ENCODE measurements around the gene USP34. TPM values are rescaled to one million over a fixed set of nuclear protein-coding genes. Genes with fewer than 3 reads are reported as not detected.

USP34 gene
- total RNA-seq, 6 experiments from 2014 or later: 50.3 to 65.4 (median 58.5) TPM

GRCh38 chr2:61367177-61367576, 103.7 kb downstream of the USP34 start:
- Mint-ChIP-seq H3K4me1 (ENCODE audit: low read depth) (peaks cover 22% of the 10 kb centered on the region), H3K9me3 (no peaks in the 10 kb centered on the region), H3K36me3 (ENCODE audit: low read depth) (peaks cover 48% of the 10 kb centered on the region), H3K27ac (no peak overlapping the region), H3K27me3 (ENCODE audit: insufficient read depth) (no peaks in the 10 kb centered on the region; the same call in 1 of the 2 replicates), H3K4me3 (no peak overlapping the region)
- DNase-seq: no peak
- TF ChIP-seq CTCF (IDR thresholded peaks at IDR 0.05): no peak

DNA sequence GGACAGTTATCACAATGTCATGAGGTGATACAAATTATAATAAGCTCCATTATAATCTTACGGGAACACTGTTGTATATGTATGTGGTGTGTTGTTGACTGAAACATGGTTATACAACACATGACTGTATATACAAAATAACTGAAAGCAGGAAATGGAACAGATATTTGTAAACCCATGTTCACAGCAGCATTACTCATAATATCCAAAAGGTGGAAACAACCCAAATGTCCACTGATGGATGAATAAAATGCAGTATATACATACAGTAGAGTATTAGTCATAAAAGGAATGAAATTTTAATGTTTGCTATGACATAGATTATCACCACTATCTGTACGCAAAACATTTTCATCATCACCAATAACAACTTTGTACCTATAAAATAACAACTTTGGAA, 107.3 kb downstream of the USP34 start:
- TF ChIP-seq CTCF (IDR thresholded peaks at IDR 0.05): no peak
- Mint-ChIP-seq H3K27ac (no peak overlapping the region), H3K4me3 (no peak overlapping the region), H3K27me3 (ENCODE audit: insufficient read depth) (no peaks in the 10 kb centered on the region; the same call in 1 of the 2 replicates), H3K9me3 (no peaks in the 10 kb centered on the region), H3K36me3 (ENCODE audit: low read depth) (peaks cover 49% of the 10 kb centered on the region), H3K4me1 (ENCODE audit: low read depth) (peaks cover 22% of the 10 kb centered on the region)
- DNase-seq: no peak

DNA sequence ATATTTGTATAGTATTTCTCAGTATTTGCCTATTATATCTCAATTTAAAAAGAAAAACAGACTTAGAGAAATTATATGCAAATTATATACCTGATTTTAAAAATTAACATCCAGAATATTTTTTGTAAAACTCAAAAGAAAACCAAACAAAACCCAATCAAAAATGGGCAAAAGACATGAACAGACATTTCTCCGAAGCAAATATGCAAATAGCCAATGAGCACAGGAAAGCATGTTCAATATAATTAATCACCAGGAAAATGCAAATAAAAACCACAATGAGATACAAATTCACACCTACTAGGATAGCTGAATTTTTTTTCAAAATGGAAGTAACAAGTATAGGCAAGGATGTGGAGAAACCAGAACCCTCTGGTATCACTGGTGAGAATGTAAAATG, 108.0 kb downstream of the USP34 start:
- DNase-seq: no peak
- no peak overlapping the region for H3K4me3 Mint-ChIP-seq
- H3K4me1 Mint-ChIP-seq (ENCODE audit: low read depth): peaks cover 28% of the 10 kb centered on the region
- peaks cover 42% of the 10 kb centered on the region for H3K36me3 Mint-ChIP-seq (ENCODE audit: low read depth)
- no peak for TF ChIP-seq CTCF (IDR thresholded peaks at IDR 0.05)
- no peak overlapping the region for H3K27ac Mint-ChIP-seq
- H3K9me3 Mint-ChIP-seq: no peaks in the 10 kb centered on the region
- no peaks in the 10 kb centered on the region; the same call in 1 of the 2 replicates for H3K27me3 Mint-ChIP-seq (ENCODE audit: insufficient read depth)

DNA sequence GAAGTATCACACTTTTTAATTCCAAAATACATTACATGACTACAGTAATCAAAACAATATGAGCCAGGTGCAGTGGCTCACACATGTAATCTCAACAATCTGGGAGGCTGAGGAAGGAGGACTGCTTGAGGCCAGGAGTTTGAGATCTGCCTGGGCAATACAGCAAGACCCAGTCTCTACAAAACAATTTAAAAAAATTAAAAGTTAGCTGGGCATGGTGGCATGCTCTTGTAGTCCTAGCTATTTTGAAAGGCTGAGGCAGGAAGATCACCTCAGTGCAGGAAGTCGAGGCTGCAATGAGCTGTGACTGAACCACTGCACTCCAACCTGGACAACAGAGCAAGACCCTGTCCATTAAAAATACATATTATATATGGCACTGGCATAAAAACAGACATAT, 109.8 kb downstream of the USP34 start:
- H3K4me3 Mint-ChIP-seq: no peak overlapping the region
- TF ChIP-seq CTCF (IDR thresholded peaks at IDR 0.05): no peak
- H3K27me3 Mint-ChIP-seq (ENCODE audit: insufficient read depth): no peaks in the 10 kb centered on the region; the same call in none of the 2 replicates
- H3K4me1 Mint-ChIP-seq (ENCODE audit: low read depth): peaks cover 45% of the 10 kb centered on the region
- DNase-seq: no peak
- no peaks in the 10 kb centered on the region for H3K9me3 Mint-ChIP-seq
- H3K27ac Mint-ChIP-seq: no peak overlapping the region
- H3K36me3 Mint-ChIP-seq (ENCODE audit: low read depth): peaks cover 42% of the 10 kb centered on the region

- no peak for DNase-seq
- H3K36me3 Mint-ChIP-seq (ENCODE audit: low read depth): peaks cover 47% of the 10 kb centered on the region
- no peaks in the 10 kb centered on the region; the same call in none of the 2 replicates for H3K27me3 Mint-ChIP-seq (ENCODE audit: insufficient read depth)
Observed at GRCh38 chr2:61359058-61359457, 111.8 kb downstream of the USP34 start.

More at GRCh38 chr2:61359058-61359457, 111.8 kb downstream of the USP34 start:
- TF ChIP-seq CTCF (IDR thresholded peaks at IDR 0.05): no peak
- H3K4me1 Mint-ChIP-seq (ENCODE audit: low read depth): peaks cover 51% of the 10 kb centered on the region
- H3K9me3 Mint-ChIP-seq: peaks cover 2% of the 10 kb centered on the region
- H3K4me3 Mint-ChIP-seq: no peak overlapping the region
- H3K27ac Mint-ChIP-seq: no peak overlapping the region

All from HFFc6 (cell line).